ENCODE measurements around the gene ZNF831.

- no peak for TF ChIP-seq POLR2A (IDR thresholded peaks at IDR 0.05; ENCODE audit: low read depth, low read length)
- no peak for TF ChIP-seq POU2F2 (IDR thresholded peaks at IDR 0.05; ENCODE audit: low read depth, low read length)
- no peak for TF ChIP-seq POLR2AphosphoS5 (IDR thresholded peaks at IDR 0.05; ENCODE audit: low read depth, low read length)
- TF ChIP-seq TAF1 (IDR thresholded peaks at IDR 0.05; ENCODE audit: low read depth, low read length) = no peak
- no peak for TF ChIP-seq SPI1 (IDR thresholded peaks at IDR 0.05; ENCODE audit: low read depth, low read length)
- TF ChIP-seq PAX5 (IDR thresholded peaks at IDR 0.05; ENCODE audit: insufficient read depth, low read length, severe bottlenecking) = no peak
These were observed 16.0 kb upstream of the ZNF831 start for GRCh38 chr20:59147586-59147985.

Data from GM12891 (cell line).